ENCODE data around the gene STX8.
"Not testable (repeated sequence)": the region's sequence is repeated elsewhere in the genome, so short reads cannot be mapped to it uniquely, and the experiment has no call there.

Gene STX8

GRCh38 chr17:9268546-9268945 is 307.1 kb downstream of the STX8 start:
- no peak for DNase-seq (ENCODE audit: low read depth)
- no peak for TF ChIP-seq CTCF (IDR thresholded peaks at IDR 0.05; ENCODE audit: insufficient read depth, low read depth, low read length, missing control alignments)
- no peak overlapping the region for H3K4me3 ChIP-seq (ENCODE audit: low read length)

- DNase-seq (ENCODE audit: low read depth) = no peak
- no peak for TF ChIP-seq CTCF (IDR thresholded peaks at IDR 0.05; ENCODE audit: insufficient read depth, low read depth, low read length, missing control alignments)
- H3K4me3 ChIP-seq (ENCODE audit: low read length) = no peak overlapping the region
Observed at GRCh38 chr17:9266697-9267117, 308.9 kb downstream of the STX8 start.

- no peak for TF ChIP-seq CTCF (IDR thresholded peaks at IDR 0.05; ENCODE audit: insufficient read depth, low read depth, low read length, missing control alignments)
- no peak overlapping the region for H3K4me3 ChIP-seq (ENCODE audit: low read length)
- DNase-seq (ENCODE audit: low read depth) = no peak
Observed at GRCh38 chr17:9266031-9266680, 309.5 kb downstream of the STX8 start.

- H3K4me3 ChIP-seq (ENCODE audit: low read length) = no peak overlapping the region
Observed at GRCh38 chr17:9261081-9262012, 314.3 kb downstream of the STX8 start.

GRCh38 chr17:9259419-9259818 is 316.2 kb downstream of the STX8 start:
- no peak for DNase-seq (ENCODE audit: low read depth)
- no peak overlapping the region for H3K4me3 ChIP-seq (ENCODE audit: low read length)
- TF ChIP-seq CTCF (IDR thresholded peaks at IDR 0.05; ENCODE audit: insufficient read depth, low read depth, low read length, missing control alignments) = no peak

More at GRCh38 chr17:9261081-9262012, 314.3 kb downstream of the STX8 start:
- TF ChIP-seq CTCF (IDR thresholded peaks at IDR 0.05; ENCODE audit: insufficient read depth, low read depth, low read length, missing control alignments) = no peak
- no peak for DNase-seq (ENCODE audit: low read depth)

GRCh38 chr17:9258115-9259015 is 317.3 kb downstream of the STX8 start:
- DNase-seq (ENCODE audit: low read depth) = no peak
- no peak overlapping the region for H3K4me3 ChIP-seq (ENCODE audit: low read length)
- no peak for TF ChIP-seq CTCF (IDR thresholded peaks at IDR 0.05; ENCODE audit: insufficient read depth, low read depth, low read length, missing control alignments)

GRCh38 chr17:9257630-9257965 is 318.0 kb downstream of the STX8 start:
- H3K4me3 ChIP-seq (ENCODE audit: low read length); DNase-seq (ENCODE audit: low read depth): not testable (repeated sequence)
